Left lung (tissue), 10 donors: ENCODE results near the gene RASGRF1. TPM values are rescaled to one million over a fixed set of nuclear protein-coding genes. Genes with fewer than 3 reads are reported as not detected.

Source experiments
- ATAC-seq: fragments of 200-7000 bp; cut with Tn5 transposase; one replicate; pipeline ENCODE4 v1.9.1; 2020; ENCODE audit warnings: moderate library complexity
- DNase-seq, 4 donors: peaks; one replicate each; pipeline ENCODE4 v3.0.0-alpha.2; 2013 to 2020
- H3K27ac ChIP-seq, 2 donors: fragments of 200-600 bp; sonication (generic) in 1 of 2; one replicate each; pipeline versions ENCODE4 v1.5.0 to v1.8.0; 2020 to 2021
- H3K27me3 ChIP-seq, 2 donors: fragments of 200-600 bp; sonication (generic) in 1 of 2; one replicate each; pipeline versions ENCODE4 v1.5.0 to v1.8.0; 2020 to 2021
- H3K36me3 ChIP-seq, 2 donors: fragments of 200-600 bp; sonication (generic) in 1 of 2; one replicate each; pipeline versions ENCODE4 v1.5.0 to v1.8.0; 2020 to 2021
- H3K4me1 ChIP-seq, 2 donors: fragments of 200-600 bp; one replicate each; pipeline ENCODE4 v1.8.0; 2021
- H3K4me3 ChIP-seq, 2 donors: fragments of 200-600 bp; sonication (generic) in 1 of 2; one replicate each; pipeline versions ENCODE4 v1.5.0 to v1.8.0; 2020 to 2021; ENCODE audit warnings: mild to moderate bottlenecking in 1 of 2
- H3K9me3 ChIP-seq, 2 donors: fragments of 200-600 bp; sonication (generic) in 1 of 2; one replicate each; pipeline versions ENCODE4 v1.5.0 to v1.8.0; 2020 to 2021
- CTCF ChIP-seq, 2 donors: fragments of 200-600 bp; sonication (generic) in 1 of 2; IDR thresholded peaks; one replicate each; pipeline versions ENCODE4 v1.5.0 to v1.8.0; 2021; ENCODE audit warnings: antibody characterized with exemption in 2 of 2
- intact Hi-C, 2 donors: fragments of 100-400 bp; cut with DNase I; formaldehyde crosslinking; loops; one replicate each; pipeline versions ENCODE4 v1.11.2 to v1.14.2; 2022
- polyA plus RNA-seq, 6 donors: library from polyadenylated mRNA; unstranded; fragments of 120-200 nt; gene quantifications; one replicate each; pipeline ENCODE4 v1.2.1, GENCODE V29; 2013; ENCODE audit not compliant: insufficient read length in 6 of 6
- total RNA-seq, 2 donors: library from RNA; stranded (reverse); fragmentation: NEBNext Ultra II Directional; extraction: Animal tissue kit (Norgen Biotek cat#: 25700); gene quantifications; one replicate each; pipeline ENCODE4 v1.2.1, GENCODE V29; 2021
- donor health status: DM: no; HTN: yes; CAD: no.
- donor health status: DM: no; HTN: no; CAD: no.

The RASGRF1 gene
- total and polyA plus RNA-seq, 8 donors, result 5.9 to 63.2 (median 26.0) TPM

- Histone ChIP-seq H3K9me3 (no peaks in the 10 kb centered on the region), H3K27ac (no peak overlapping the region), H3K4me3 (no peak overlapping the region), H3K4me1 (no peaks in the 10 kb centered on the region), H3K36me3 (no peaks in the 10 kb centered on the region), H3K27me3 (no peaks in the 10 kb centered on the region)
- intact Hi-C loops, result no loop called here
- DNase-seq (no peak), ATAC-seq (no peak)
- TF ChIP-seq CTCF (IDR thresholded peaks at IDR 0.05), result no peak
Observed at GRCh38 chr15:79015416-79015815, 75.2 kb downstream of the RASGRF1 start.

GRCh38 chr15:79010278-79010677 is 80.3 kb downstream of the RASGRF1 start:
- H3K4me3 ChIP-seq, result no peak overlapping the region
- H3K4me1 ChIP-seq, result no peaks in the 10 kb centered on the region
- no peaks in the 10 kb centered on the region for H3K9me3 ChIP-seq
- no peaks in the 10 kb centered on the region for H3K27me3 ChIP-seq
- ATAC-seq (no peak), DNase-seq (no peak)
- TF ChIP-seq CTCF (IDR thresholded peaks at IDR 0.05), result no peak
- H3K27ac ChIP-seq, result no peak overlapping the region
- H3K36me3 ChIP-seq, result no peaks in the 10 kb centered on the region
- intact Hi-C loops, result no loop called here

GRCh38 chr15:79009379-79009778 is 81.2 kb downstream of the RASGRF1 start:
- intact Hi-C loops, result no loop called here
- Histone ChIP-seq H3K27ac (no peak overlapping the region), H3K27me3 (no peaks in the 10 kb centered on the region), H3K36me3 (no peaks in the 10 kb centered on the region), H3K4me1 (peaks cover 0 to 9% of the 10 kb centered on the region in 2 donors), H3K9me3 (no peaks in the 10 kb centered on the region), H3K4me3 (no peak overlapping the region)
- DNase-seq (no peak), ATAC-seq (no peak)
- no peak for TF ChIP-seq CTCF (IDR thresholded peaks at IDR 0.05)

- Histone ChIP-seq H3K4me3 (no peak overlapping the region), H3K4me1 (peaks cover 0 to 16% of the 10 kb centered on the region in 2 donors), H3K27me3 (no peaks in the 10 kb centered on the region), H3K36me3 (no peaks in the 10 kb centered on the region), H3K9me3 (no peaks in the 10 kb centered on the region), H3K27ac (no peak overlapping the region)
- no peak for TF ChIP-seq CTCF (IDR thresholded peaks at IDR 0.05)
- intact Hi-C loops, result no loop called here
- DNase-seq (no peak), ATAC-seq (no peak)
Observed at GRCh38 chr15:79008659-79009058, 81.9 kb downstream of the RASGRF1 start.

GRCh38 chr15:79007066-79007465 is 83.5 kb downstream of the RASGRF1 start:
- Histone ChIP-seq H3K9me3 (no peaks in the 10 kb centered on the region), H3K27me3 (no peaks in the 10 kb centered on the region), H3K36me3 (no peaks in the 10 kb centered on the region), H3K4me3 (no peak overlapping the region), H3K4me1 (peaks cover 0 to 21% of the 10 kb centered on the region in 2 donors), H3K27ac (no peak overlapping the region)
- DNase-seq (peak in 1 of 4 donors; percentile 54), ATAC-seq (peak; percentile 52)
- intact Hi-C loops, result no loop called here
- TF ChIP-seq CTCF (IDR thresholded peaks at IDR 0.05), result peak; percentile 28 to 34
